Neural progenitor cell (in vitro differentiated cells): ENCODE results near the gene ZSWIM6.

Experiments used
- CTCF ChIP-seq: fragments of 200-600 bp; sonication (generic); IDR thresholded peaks from 2 replicates; pipeline ENCODE4 v1.5.1; 2017; ENCODE audit warnings: antibody characterized with exemption, mild to moderate bottlenecking
- EZH2 ChIP-seq: fragments of 200-600 bp; sonication (generic); IDR thresholded peaks from 2 replicates; pipeline ENCODE4 v1.6.1; 2017; ENCODE audit warnings: antibody characterized with exemption, mild to moderate bottlenecking, moderate library complexity

- no peak for TF ChIP-seq CTCF
- no peak for TF ChIP-seq EZH2
Measured at GRCh38 chr5:61582887-61583286, 250.8 kb downstream of the ZSWIM6 start.
